Gastrocnemius medialis (tissue), 4 donors: ENCODE results near the gene ANKRD12.

Experiments used
- POLR2A ChIP-seq, 2 donors: fragments of 450-650 bp; IDR thresholded peaks; one replicate each; pipeline ENCODE4 v1.6.1; 2017; ENCODE audit warnings: antibody characterized with exemption in 2 of 2, mild to moderate bottlenecking in 2 of 2, moderate library complexity in 2 of 2
- TF ChIP-seq, protein P1 (sequence below), 5 experiments: fragments of 450-650 bp in 3 of 5; fragments of 200-600 bp in 2 of 5; sonication (generic) in 2 of 5; IDR thresholded peaks in 4 of 5; conservative IDR thresholded peaks in 1 of 5; 1 replicate in 4 of 5; 2 replicates in 1 of 5; pipeline ENCODE4 v1.5.1; 2016 to 2019; ENCODE audit warnings: antibody characterized with exemption in 5 of 5, mild to moderate bottlenecking in 3 of 5, moderate library complexity in 3 of 5

GRCh38 chr18:9201224-9201623 lies 64.6 kb downstream of the ANKRD12 start:
- TF ChIP-seq POLR2A (IDR thresholded peaks at IDR 0.05), result no peak
- TF ChIP-seq, protein P1, sequence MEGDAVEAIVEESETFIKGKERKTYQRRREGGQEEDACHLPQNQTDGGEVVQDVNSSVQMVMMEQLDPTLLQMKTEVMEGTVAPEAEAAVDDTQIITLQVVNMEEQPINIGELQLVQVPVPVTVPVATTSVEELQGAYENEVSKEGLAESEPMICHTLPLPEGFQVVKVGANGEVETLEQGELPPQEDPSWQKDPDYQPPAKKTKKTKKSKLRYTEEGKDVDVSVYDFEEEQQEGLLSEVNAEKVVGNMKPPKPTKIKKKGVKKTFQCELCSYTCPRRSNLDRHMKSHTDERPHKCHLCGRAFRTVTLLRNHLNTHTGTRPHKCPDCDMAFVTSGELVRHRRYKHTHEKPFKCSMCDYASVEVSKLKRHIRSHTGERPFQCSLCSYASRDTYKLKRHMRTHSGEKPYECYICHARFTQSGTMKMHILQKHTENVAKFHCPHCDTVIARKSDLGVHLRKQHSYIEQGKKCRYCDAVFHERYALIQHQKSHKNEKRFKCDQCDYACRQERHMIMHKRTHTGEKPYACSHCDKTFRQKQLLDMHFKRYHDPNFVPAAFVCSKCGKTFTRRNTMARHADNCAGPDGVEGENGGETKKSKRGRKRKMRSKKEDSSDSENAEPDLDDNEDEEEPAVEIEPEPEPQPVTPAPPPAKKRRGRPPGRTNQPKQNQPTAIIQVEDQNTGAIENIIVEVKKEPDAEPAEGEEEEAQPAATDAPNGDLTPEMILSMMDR (IDR thresholded peaks at IDR 0.05 in 4 of 5, conservative IDR thresholded peaks at IDR 0.05 in 1 of 5), result no peak
